HL-60 (cell line): Measurements from ENCODE around the gene PSMC4.

ENCODE experiments used
- DNase-seq, 2 experiments: peaks; one replicate each; pipeline ENCODE4 v3.0.0-alpha.2; 2010 to 2020; ENCODE audit warnings: low read depth in 1 of 2, low spot score in 1 of 2
- H3K27ac ChIP-seq: fragments of 250-450 bp; sonication (Bioruptor Pico); replicated peaks from 2 replicates; pipeline ENCODE4 v1.5.1; 2020; ENCODE audit warnings: mild to moderate bottlenecking, moderate library complexity
- H3K27me3 ChIP-seq: fragments of 250-450 bp; sonication (Bioruptor Pico); 2 replicates; pipeline ENCODE4 v1.5.1; 2021; ENCODE audit warnings: mild to moderate bottlenecking, moderate library complexity; ENCODE audit not compliant: insufficient read depth, poor library complexity, severe bottlenecking
- H3K4me3 ChIP-seq: replicated peaks from 2 replicates; pipeline ENCODE4 v1.5.1; 2011; ENCODE audit warnings: mild to moderate bottlenecking, control low read depth, low read length; ENCODE audit not compliant: insufficient read depth
- GABPA ChIP-seq: IDR thresholded peaks from 2 replicates; pipeline ENCODE4 v1.6.1; 2012; ENCODE audit warnings: low read depth
- POLR2AphosphoS5 ChIP-seq: IDR thresholded peaks from 2 replicates; pipeline ENCODE4 v1.6.1; 2012; ENCODE audit warnings: low read depth
- SPI1 ChIP-seq: IDR thresholded peaks from 2 replicates; pipeline ENCODE4 v1.6.1; 2012; ENCODE audit warnings: low read depth, mild to moderate bottlenecking, borderline replicate concordance
- TF ChIP-seq, protein P1 (sequence below): IDR thresholded peaks from one replicate; pipeline ENCODE4 v1.5.1; 2011; ENCODE audit warnings: low read length, control low read depth, inconsistent platforms; ENCODE audit not compliant: insufficient read depth
- TF ChIP-seq, protein P2 (sequence below): IDR thresholded peaks from 2 replicates; pipeline ENCODE4 v1.6.1; 2012; ENCODE audit warnings: low read depth; ENCODE audit not compliant: insufficient replicate concordance

PSMC4 gene

DNA sequence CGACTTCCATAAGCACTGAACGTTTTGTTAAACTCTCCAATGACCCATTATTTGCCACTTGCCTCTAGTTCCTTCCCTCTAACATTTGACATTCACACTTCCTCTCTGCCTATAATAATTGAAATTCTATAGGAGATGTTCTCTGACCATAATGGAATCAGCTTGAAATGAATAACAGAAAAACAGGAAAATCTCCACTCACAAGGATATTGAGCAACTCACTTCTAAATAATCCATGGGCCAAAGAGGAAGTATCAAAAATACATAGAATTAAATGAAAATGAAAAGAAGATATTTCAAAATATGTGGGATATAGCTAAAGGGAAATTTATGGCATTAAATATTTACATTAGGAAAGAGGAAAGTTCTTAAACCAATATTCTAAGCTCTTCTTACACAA is 33.2 kb upstream of the PSMC4 start:
- Histone ChIP-seq H3K27ac (no peak overlapping the region), H3K27me3 (peaks cover 22% of the 10 kb centered on the region), H3K4me3 (no peak overlapping the region)
- DNase-seq: no peak
- peak; percentile 15; the same call in 1 of the 2 replicates for TF ChIP-seq SPI1
- TF ChIP-seq, protein P1, sequence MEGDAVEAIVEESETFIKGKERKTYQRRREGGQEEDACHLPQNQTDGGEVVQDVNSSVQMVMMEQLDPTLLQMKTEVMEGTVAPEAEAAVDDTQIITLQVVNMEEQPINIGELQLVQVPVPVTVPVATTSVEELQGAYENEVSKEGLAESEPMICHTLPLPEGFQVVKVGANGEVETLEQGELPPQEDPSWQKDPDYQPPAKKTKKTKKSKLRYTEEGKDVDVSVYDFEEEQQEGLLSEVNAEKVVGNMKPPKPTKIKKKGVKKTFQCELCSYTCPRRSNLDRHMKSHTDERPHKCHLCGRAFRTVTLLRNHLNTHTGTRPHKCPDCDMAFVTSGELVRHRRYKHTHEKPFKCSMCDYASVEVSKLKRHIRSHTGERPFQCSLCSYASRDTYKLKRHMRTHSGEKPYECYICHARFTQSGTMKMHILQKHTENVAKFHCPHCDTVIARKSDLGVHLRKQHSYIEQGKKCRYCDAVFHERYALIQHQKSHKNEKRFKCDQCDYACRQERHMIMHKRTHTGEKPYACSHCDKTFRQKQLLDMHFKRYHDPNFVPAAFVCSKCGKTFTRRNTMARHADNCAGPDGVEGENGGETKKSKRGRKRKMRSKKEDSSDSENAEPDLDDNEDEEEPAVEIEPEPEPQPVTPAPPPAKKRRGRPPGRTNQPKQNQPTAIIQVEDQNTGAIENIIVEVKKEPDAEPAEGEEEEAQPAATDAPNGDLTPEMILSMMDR: no peak
- TF ChIP-seq, protein P2, sequence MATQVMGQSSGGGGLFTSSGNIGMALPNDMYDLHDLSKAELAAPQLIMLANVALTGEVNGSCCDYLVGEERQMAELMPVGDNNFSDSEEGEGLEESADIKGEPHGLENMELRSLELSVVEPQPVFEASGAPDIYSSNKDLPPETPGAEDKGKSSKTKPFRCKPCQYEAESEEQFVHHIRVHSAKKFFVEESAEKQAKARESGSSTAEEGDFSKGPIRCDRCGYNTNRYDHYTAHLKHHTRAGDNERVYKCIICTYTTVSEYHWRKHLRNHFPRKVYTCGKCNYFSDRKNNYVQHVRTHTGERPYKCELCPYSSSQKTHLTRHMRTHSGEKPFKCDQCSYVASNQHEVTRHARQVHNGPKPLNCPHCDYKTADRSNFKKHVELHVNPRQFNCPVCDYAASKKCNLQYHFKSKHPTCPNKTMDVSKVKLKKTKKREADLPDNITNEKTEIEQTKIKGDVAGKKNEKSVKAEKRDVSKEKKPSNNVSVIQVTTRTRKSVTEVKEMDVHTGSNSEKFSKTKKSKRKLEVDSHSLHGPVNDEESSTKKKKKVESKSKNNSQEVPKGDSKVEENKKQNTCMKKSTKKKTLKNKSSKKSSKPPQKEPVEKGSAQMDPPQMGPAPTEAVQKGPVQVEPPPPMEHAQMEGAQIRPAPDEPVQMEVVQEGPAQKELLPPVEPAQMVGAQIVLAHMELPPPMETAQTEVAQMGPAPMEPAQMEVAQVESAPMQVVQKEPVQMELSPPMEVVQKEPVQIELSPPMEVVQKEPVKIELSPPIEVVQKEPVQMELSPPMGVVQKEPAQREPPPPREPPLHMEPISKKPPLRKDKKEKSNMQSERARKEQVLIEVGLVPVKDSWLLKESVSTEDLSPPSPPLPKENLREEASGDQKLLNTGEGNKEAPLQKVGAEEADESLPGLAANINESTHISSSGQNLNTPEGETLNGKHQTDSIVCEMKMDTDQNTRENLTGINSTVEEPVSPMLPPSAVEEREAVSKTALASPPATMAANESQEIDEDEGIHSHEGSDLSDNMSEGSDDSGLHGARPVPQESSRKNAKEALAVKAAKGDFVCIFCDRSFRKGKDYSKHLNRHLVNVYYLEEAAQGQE: no peak
- no peak for TF ChIP-seq POLR2AphosphoS5
- no peak for TF ChIP-seq GABPA

DNA sequence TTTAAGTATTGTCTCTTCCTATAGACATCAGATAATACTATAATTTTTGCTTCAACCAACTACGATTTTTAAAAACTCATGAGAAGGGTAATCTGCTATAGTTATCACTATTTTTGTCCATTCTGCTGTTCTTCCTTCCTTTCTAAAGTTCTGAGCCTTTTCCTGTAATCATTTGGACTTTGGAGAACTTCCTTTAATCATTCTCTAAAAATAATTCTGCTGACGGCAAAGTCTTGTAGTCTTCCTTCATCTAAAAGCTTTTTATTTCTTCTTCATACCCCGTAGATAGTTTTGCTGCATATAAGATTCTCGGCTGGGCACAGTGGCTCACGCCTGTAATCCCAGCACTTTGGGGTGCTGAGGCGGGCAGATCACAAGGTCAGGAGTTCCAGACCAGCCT is 31.4 kb upstream of the PSMC4 start:
- peaks cover 22% of the 10 kb centered on the region for H3K27me3 ChIP-seq
- no peak for DNase-seq
- TF ChIP-seq, protein P2: no peak
- TF ChIP-seq, protein P1: no peak
- no peak for TF ChIP-seq SPI1
- TF ChIP-seq POLR2AphosphoS5: no peak
- no peak for TF ChIP-seq GABPA
- no peak overlapping the region for H3K27ac ChIP-seq
- H3K4me3 ChIP-seq: no peak overlapping the region

DNA sequence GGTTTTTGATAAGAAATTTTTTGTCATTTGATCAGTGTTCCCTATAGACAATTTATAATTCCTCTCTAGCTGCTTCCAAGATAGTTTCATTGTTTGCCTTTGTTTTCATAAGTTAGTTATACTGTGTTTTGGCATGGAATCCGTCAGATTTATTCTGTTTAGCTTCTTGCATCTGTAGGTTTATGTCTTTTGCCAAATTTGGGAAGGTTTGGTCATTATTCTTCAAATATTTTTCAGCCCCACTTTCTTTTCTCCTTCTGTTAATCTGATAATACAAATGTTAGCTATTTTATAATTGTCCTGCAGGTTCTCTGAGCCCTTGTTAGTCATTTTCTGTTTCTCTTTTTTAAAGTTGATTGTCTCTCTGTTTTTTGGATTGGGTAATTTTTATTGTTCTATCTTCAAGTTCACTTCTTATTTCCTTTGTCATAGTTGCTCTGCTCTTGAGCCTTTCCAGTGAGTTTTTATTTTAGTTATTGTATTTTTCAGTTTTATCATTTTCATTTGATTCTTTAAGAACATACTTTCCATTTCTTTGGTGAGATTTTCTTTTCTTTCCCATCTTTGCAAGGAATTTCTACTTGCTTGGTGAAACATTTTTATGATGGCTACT is 30.6 kb upstream of the PSMC4 start:
- no peak overlapping the region for H3K4me3 ChIP-seq

More for the DNA sequence above, 30.6 kb upstream of the PSMC4 start:
- Histone ChIP-seq H3K27ac (no peak overlapping the region), H3K27me3 (peaks cover 20% of the 10 kb centered on the region)
- DNase-seq: no peak
- TF ChIP-seq, protein P2: no peak
- TF ChIP-seq, protein P1: no peak
- no peak for TF ChIP-seq SPI1
